Activated T-cell treated with anti-CD3 and anti-CD28 coated beads, Interleukin-2, amount 50 U/mL, for 24 hours (primary cell): Measurements from ENCODE around the gene SRSF2.

ENCODE experiments used
- DNase-seq: peaks from one replicate; pipeline ENCODE4 v3.0.0-alpha.2; 2020
- H3K27ac Mint-ChIP-seq: 2 replicates; pipeline ENCODE4 v1.8.0; 2020; ENCODE audit warnings: mild to moderate bottlenecking, mixed read lengths
- H3K27me3 Mint-ChIP-seq: 2 replicates; pipeline ENCODE4 v1.8.0; 2020; ENCODE audit warnings: mixed read lengths
- H3K36me3 Mint-ChIP-seq: 2 replicates; pipeline ENCODE4 v1.8.0; 2020; ENCODE audit warnings: low read depth, mixed read lengths
- H3K4me1 Mint-ChIP-seq: 2 replicates; pipeline ENCODE4 v1.8.0; 2020; ENCODE audit warnings: low read depth, mixed read lengths
- H3K4me3 Mint-ChIP-seq: 2 replicates; pipeline ENCODE4 v1.8.0; 2020; ENCODE audit warnings: mild to moderate bottlenecking, moderate library complexity, mixed read lengths
- H3K9me3 Mint-ChIP-seq: 2 replicates; pipeline ENCODE4 v1.8.0; 2020; ENCODE audit warnings: mixed read lengths

Gene SRSF2

DNA sequence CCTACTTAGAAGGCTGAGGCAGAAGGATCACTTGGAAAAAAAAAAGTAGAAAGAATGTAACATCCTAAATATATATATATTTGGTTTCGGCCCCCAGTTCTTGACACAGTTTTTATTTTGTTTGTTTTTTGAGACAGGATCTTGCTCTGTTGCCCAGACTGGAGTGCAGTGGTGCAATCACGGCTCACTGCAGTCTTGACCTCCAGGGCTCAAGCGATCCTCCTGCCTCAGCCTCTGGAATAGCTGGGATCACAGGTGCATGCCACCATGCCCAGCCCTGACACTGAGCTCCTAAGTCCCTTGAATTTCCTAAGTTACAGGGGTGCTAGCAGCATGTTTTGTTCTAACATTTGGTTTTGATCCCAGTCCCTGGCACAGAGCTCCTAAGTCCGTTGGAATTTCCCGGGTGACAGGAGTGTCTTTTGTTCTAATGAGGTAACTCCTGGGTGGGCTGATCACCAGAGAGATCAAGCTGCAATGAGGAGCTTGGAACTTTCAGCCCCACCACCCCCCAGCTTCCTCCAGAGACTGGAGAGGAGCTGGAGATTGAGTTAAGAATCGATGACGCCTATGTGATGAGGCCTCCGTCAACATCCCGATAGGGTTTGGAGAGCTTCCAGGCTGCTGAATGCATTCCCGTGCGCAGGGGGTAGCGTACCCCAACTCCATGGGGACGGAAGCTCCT is 46.4 kb downstream of the SRSF2 start:
- no peaks in the 10 kb centered on the region for H3K36me3 Mint-ChIP-seq
- no peaks in the 10 kb centered on the region for H3K27me3 Mint-ChIP-seq
- H3K4me3 Mint-ChIP-seq, result no peak overlapping the region
- no peak overlapping the region for H3K27ac Mint-ChIP-seq
- no peak for DNase-seq
- H3K4me1 Mint-ChIP-seq, result peaks cover 5% of the 10 kb centered on the region
- no peaks in the 10 kb centered on the region for H3K9me3 Mint-ChIP-seq

DNA sequence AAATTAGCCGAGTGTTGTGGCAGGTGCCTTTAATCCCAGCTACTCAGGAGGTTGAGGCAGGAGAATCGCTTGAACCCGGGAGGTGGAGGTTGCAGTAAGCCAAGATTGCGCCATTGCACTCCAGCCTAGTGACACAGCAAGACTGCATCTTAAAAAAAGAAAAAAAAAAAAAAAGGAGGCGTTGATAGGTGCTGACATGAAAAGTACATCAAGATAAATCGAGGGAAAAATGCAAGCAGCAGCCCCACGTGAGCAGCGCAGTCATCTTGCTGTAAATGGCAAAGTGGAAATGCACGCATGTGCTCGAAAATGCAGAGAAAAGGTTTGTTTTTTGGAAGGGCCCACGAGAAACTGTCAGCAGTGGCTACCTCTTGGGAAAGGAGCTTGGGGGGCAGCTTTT is 47.3 kb downstream of the SRSF2 start:
- no peaks in the 10 kb centered on the region for H3K9me3 Mint-ChIP-seq
- H3K4me1 Mint-ChIP-seq, result no peaks in the 10 kb centered on the region
- H3K36me3 Mint-ChIP-seq, result no peaks in the 10 kb centered on the region
- no peak overlapping the region for H3K27ac Mint-ChIP-seq
- no peak for DNase-seq
- no peak overlapping the region for H3K4me3 Mint-ChIP-seq
- no peaks in the 10 kb centered on the region for H3K27me3 Mint-ChIP-seq

DNA sequence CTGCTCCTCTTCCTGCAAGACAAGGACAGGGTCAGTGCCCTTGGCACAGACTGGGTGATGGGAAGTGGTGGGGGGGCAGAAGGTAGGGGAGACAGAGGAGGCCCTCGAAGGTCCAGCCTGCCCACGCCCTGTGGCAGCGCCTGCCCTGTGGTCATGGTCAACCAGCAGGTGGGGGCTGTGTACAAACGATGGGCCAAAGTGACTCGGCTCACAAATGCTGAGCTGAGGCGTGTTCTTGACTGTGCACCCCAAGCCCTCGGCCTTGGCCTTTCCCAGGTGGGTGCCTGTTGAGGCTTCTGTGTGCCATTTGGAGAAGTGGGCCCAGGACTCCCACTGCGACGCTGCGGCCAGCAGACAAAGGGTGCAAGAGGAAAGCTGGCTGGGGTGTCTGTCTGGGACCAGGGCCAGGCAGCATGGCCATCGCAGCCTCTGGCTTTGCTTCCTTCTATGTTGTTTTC is 48.9 kb downstream of the SRSF2 start:
- Mint-ChIP-seq H3K27ac (no peak overlapping the region), H3K36me3 (no peaks in the 10 kb centered on the region), H3K4me1 (no peaks in the 10 kb centered on the region), H3K4me3 (no peak overlapping the region), H3K9me3 (no peaks in the 10 kb centered on the region), H3K27me3 (no peaks in the 10 kb centered on the region)
- DNase-seq, result no peak

- H3K27ac Mint-ChIP-seq, result no peak overlapping the region
- no peak for DNase-seq
- H3K4me1 Mint-ChIP-seq, result no peaks in the 10 kb centered on the region
- no peak overlapping the region for H3K4me3 Mint-ChIP-seq
- no peaks in the 10 kb centered on the region for H3K27me3 Mint-ChIP-seq
- no peaks in the 10 kb centered on the region for H3K36me3 Mint-ChIP-seq
- H3K9me3 Mint-ChIP-seq, result no peaks in the 10 kb centered on the region
Observed at GRCh38 chr17:76687298-76688164, 49.6 kb downstream of the SRSF2 start.

DNA sequence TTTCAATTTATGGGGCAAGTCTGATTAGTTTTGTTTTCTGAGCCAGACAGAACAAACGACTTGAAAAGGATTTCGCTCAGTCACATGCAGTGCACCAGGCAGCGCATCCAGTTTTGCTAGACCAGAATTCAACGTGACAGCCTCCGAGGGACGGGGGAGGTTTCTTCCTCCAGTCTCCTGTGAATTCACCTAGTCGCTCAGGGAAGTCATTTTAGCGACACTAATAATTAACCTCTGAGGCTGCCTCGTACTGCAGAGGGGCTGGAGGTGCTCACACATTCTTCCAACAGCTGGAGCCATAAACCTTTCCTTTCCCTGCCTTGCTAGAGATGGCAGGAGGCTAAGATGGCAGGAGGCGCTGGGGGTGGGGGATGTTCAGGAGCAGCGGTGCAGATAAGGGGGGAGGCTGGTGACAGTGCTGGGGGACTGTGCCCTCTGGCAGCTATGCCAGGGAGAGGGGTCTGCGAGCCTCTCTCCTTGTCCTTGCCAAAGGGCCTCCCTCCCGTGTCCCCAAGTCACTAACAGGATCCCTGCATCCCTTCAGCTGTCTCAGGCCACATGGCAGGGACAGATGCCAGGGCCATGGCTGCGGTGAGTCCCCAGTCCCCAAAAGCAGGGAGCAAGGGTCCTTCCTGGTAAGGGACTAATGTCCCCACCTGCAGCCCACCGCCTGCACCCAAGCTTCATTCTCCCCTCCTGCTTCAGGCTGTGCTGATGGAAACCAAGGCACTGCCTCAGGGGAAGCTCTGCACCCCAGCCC is 50.4 kb downstream of the SRSF2 start:
- no peak overlapping the region for H3K4me3 Mint-ChIP-seq
- peaks cover 6% of the 10 kb centered on the region for H3K4me1 Mint-ChIP-seq
- no peaks in the 10 kb centered on the region for H3K36me3 Mint-ChIP-seq
- no peak overlapping the region for H3K27ac Mint-ChIP-seq
- no peak for DNase-seq
- no peaks in the 10 kb centered on the region for H3K9me3 Mint-ChIP-seq
- H3K27me3 Mint-ChIP-seq, result no peaks in the 10 kb centered on the region

DNA sequence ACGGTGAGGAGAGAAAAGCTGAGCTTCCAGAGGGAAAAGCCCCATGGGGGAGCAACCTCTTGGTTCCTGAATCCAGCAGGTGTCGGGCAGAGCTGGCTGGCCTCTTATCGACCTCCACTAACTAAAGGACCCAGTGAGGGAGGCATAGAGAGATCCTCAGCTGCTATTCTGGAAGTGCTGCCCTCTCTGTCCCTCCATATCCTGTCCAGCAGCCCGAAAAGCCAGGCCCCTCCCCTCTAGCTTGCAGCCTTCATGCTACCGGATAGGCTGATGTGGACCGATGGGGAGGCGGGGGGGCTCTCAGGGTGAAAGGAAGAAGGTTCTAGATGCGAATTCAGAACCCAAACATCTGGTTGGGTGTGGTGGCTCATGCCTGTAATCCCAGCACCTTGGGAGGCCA is 51.3 kb downstream of the SRSF2 start:
- no peak overlapping the region for H3K27ac Mint-ChIP-seq
- H3K4me3 Mint-ChIP-seq, result no peak overlapping the region
- H3K36me3 Mint-ChIP-seq, result no peaks in the 10 kb centered on the region
- DNase-seq, result no peak
- no peaks in the 10 kb centered on the region for H3K27me3 Mint-ChIP-seq
- no peaks in the 10 kb centered on the region for H3K9me3 Mint-ChIP-seq
- H3K4me1 Mint-ChIP-seq, result peaks cover 10% of the 10 kb centered on the region

DNA sequence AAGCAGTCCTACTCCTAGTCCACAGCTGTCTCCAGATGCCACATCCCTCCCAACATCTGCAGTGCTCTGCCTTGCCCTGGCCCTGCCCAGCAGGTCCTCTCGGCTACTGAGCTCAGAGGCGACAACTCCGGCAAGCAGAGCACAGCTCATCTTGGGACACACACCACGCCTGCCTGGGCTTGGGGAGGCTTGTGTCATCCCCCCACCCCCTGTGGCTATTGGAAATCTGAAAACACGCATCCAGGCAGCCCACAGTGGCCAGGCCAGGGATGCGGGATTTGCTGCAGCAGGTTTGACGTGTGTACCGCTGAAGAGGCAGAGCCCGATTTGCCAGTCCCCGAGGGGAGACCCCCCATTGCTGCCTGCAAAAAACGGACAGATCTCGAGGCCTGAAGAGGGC is 51.8 kb downstream of the SRSF2 start:
- Mint-ChIP-seq H3K36me3 (no peaks in the 10 kb centered on the region), H3K27ac (no peak overlapping the region), H3K4me3 (no peak overlapping the region), H3K9me3 (no peaks in the 10 kb centered on the region), H3K27me3 (no peaks in the 10 kb centered on the region), H3K4me1 (peaks cover 10% of the 10 kb centered on the region)
- no peak for DNase-seq

- H3K9me3 Mint-ChIP-seq, result no peaks in the 10 kb centered on the region
- H3K36me3 Mint-ChIP-seq, result no peaks in the 10 kb centered on the region
- H3K27ac Mint-ChIP-seq, result no peak overlapping the region
- peaks cover 10% of the 10 kb centered on the region for H3K4me1 Mint-ChIP-seq
- no peak for DNase-seq
- H3K4me3 Mint-ChIP-seq, result no peak overlapping the region
- no peaks in the 10 kb centered on the region for H3K27me3 Mint-ChIP-seq
Observed at GRCh38 chr17:76684756-76685155, 52.4 kb downstream of the SRSF2 start.
